SU-DHL-6 (cell line): ENCODE measurements around the gene GAMT.

Experiments
- H2AFZ ChIP-seq: fragments of 200-600 bp; sonication (generic); 2 replicates; pipeline ENCODE4 v1.6.1; 2014; ENCODE audit warnings: low read depth, mild to moderate bottlenecking, moderate library complexity, mixed read lengths, antibody characterized with exemption, low read length; ENCODE audit not compliant: severe bottlenecking
- H3F3A ChIP-seq: fragments of 200-600 bp; shearing (Covaris generic); 2 replicates; pipeline ENCODE4 v1.6.0; 2016; ENCODE audit warnings: antibody characterized with exemption, mild to moderate bottlenecking; ENCODE audit not compliant: insufficient read depth
- H3K27ac ChIP-seq: fragments of 200-600 bp; sonication (generic); 2 replicates; pipeline ENCODE4 v1.5.1; 2016; ENCODE audit warnings: low read depth, mild to moderate bottlenecking, low read length, moderate library complexity, mixed read lengths
- H3K27me3 ChIP-seq: fragments of 200-600 bp; sonication (generic), shearing (Covaris generic); 2 replicates; pipeline ENCODE4 v1.6.0; 2014; ENCODE audit warnings: mild to moderate bottlenecking, low read length
- H3K36me3 ChIP-seq: fragments of 200-600 bp; sonication (generic); 2 replicates; pipeline ENCODE4 v1.6.1; 2014; ENCODE audit warnings: mild to moderate bottlenecking, low read length, mixed read lengths
- H3K4me2 ChIP-seq: fragments of 300-600, 200-600 bp; shearing (Covaris generic), sonication (generic); 2 replicates; pipeline ENCODE4 v1.6.0; 2014; ENCODE audit warnings: low read length, low read depth, mild to moderate bottlenecking; ENCODE audit not compliant: poor library complexity, severe bottlenecking
- H3K4me3 ChIP-seq: fragments of 200-600 bp; sonication (generic); 2 replicates; pipeline ENCODE4 v1.5.1; 2014; ENCODE audit warnings: antibody characterized with exemption, low read length, mild to moderate bottlenecking, mixed read lengths; ENCODE audit not compliant: insufficient read depth, poor library complexity, severe bottlenecking
- H3K79me2 ChIP-seq: fragments of 200-600 bp; sonication (generic); 2 replicates; pipeline ENCODE4 v1.6.1; 2014; ENCODE audit warnings: mild to moderate bottlenecking, low read length, moderate library complexity; ENCODE audit not compliant: insufficient read depth
- H3K9ac ChIP-seq: fragments of 200-600 bp; sonication (generic); 2 replicates; pipeline ENCODE4 v1.7.0; 2014; ENCODE audit warnings: mild to moderate bottlenecking, low read length
- H3K9me2 ChIP-seq: fragments of 200-600 bp; sonication (generic); replicated peaks from 2 replicates; pipeline ENCODE4 v1.6.1; 2014; ENCODE audit warnings: low read length; ENCODE audit not compliant: insufficient read depth
- H3K9me3 ChIP-seq: fragments of 200-600 bp; sonication (generic); 2 replicates; pipeline ENCODE4 v1.6.1; 2014; ENCODE audit warnings: low read length, mixed read lengths; ENCODE audit not compliant: insufficient read depth
- H4K20me1 ChIP-seq: fragments of 200-600 bp; sonication (generic); 2 replicates; pipeline ENCODE4 v1.6.1; 2014; ENCODE audit warnings: low read depth, mild to moderate bottlenecking, antibody characterized with exemption, low read length, moderate library complexity, mixed read lengths
- CTCF ChIP-seq: fragments of 200-600 bp; sonication (generic); IDR thresholded peaks from one replicate; pipeline ENCODE4 v1.5.1; 2017; ENCODE audit warnings: antibody characterized with exemption, mild to moderate bottlenecking, low read length, moderate library complexity; ENCODE audit not compliant: insufficient read depth, poor library complexity, severe bottlenecking
- EZH2phosphoT487 ChIP-seq: fragments of 200-600 bp; sonication (generic), shearing (Covaris generic); conservative IDR thresholded peaks from 2 replicates; pipeline ENCODE4 v1.6.1; 2018; ENCODE audit warnings: mild to moderate bottlenecking, antibody characterized with exemption, low read length, moderate library complexity, mixed read lengths

The GAMT gene

GRCh38 chr19:1385816-1386215 lies 15.5 kb downstream of the GAMT start:
- Histone ChIP-seq H3K9me3 (no peaks in the 10 kb centered on the region), H3K27ac (no peak overlapping the region), H3K79me2 (peaks cover 13% of the 10 kb centered on the region), H3K9me2 (no peaks in the 10 kb centered on the region), H3K4me2 (no peak overlapping the region), H3K36me3 (no peaks in the 10 kb centered on the region), H3F3A (no peaks in the 10 kb centered on the region), H3K27me3 (no peaks in the 10 kb centered on the region), H3K4me3 (no peak overlapping the region), H3K9ac (no peak overlapping the region), H4K20me1 (no peaks in the 10 kb centered on the region), H2AFZ (no peak overlapping the region)
- no peak for TF ChIP-seq EZH2phosphoT487
- no peak for TF ChIP-seq CTCF

GRCh38 chr19:1384478-1385110 lies 16.7 kb downstream of the GAMT start:
- Histone ChIP-seq H3K9ac (peak overlapping the region; percentile 85), H3K9me2 (no peaks in the 10 kb centered on the region), H3F3A (no peaks in the 10 kb centered on the region), H3K27me3 (no peaks in the 10 kb centered on the region), H3K27ac (no peak overlapping the region), H3K9me3 (no peaks in the 10 kb centered on the region), H4K20me1 (no peaks in the 10 kb centered on the region), H3K4me2 (peak overlapping the region; percentile 83), H2AFZ (peak overlapping the region; percentile 62), H3K79me2 (peaks cover 13% of the 10 kb centered on the region), H3K4me3 (peak overlapping the region; percentile 81), H3K36me3 (no peaks in the 10 kb centered on the region)
- TF ChIP-seq EZH2phosphoT487 (no peak), CTCF (no peak)

DNA sequence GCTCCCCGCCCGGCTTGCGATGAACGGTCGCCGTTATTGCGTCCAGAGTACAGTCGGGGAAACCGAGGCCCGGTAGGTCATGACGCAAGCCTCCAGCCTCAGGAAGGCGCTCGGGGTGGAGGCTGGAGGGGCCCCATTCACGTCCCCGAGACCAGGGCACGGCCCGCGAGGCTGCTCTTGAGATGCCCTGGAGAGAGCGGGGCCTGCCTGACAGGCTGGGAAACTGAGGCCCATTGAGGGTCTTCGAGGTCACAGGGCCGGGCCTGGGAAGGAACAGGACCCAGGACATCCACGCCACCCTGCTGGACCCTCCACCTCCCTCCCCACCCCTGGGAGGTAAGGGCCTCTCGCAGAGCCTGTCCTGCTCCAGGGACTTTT lies 17.3 kb downstream of the GAMT start:
- Histone ChIP-seq H4K20me1 (no peaks in the 10 kb centered on the region), H3F3A (no peaks in the 10 kb centered on the region), H3K9me3 (no peaks in the 10 kb centered on the region), H3K4me3 (peak overlapping the region; percentile 81), H2AFZ (peak overlapping the region; percentile 62), H3K4me2 (peak overlapping the region; percentile 83), H3K9me2 (no peaks in the 10 kb centered on the region), H3K79me2 (peaks cover 13% of the 10 kb centered on the region), H3K36me3 (no peaks in the 10 kb centered on the region), H3K9ac (peak overlapping the region; percentile 85), H3K27me3 (no peaks in the 10 kb centered on the region), H3K27ac (0 out of 2 replicates have a peak overlapping the region, but pooled peaks have one; percentile 17)
- no peak for TF ChIP-seq CTCF
- TF ChIP-seq EZH2phosphoT487: no peak
